Gastrocnemius medialis (tissue), 4 donors: Measurements from ENCODE around the gene CORO2B. TPM values are rescaled to one million over a fixed set of nuclear protein-coding genes. Genes with fewer than 3 reads are reported as not detected.

Experiments used
- ATAC-seq, 2 donors: fragments of 150-250 bp; one replicate each; pipeline ENCODE4 v1.9.1; 2016
- DNase-seq, 2 donors: peaks; one replicate each; pipeline ENCODE4 v3.0.0-alpha.2; 2019
- H3K27ac ChIP-seq, 4 donors: fragments of 200-600 bp; sonication (generic); 1 replicate in 1 of 4; 2 replicates in 3 of 4; pipeline ENCODE4 v1.5.1; 2016 to 2018; ENCODE audit warnings: mild to moderate bottlenecking in 2 of 4, moderate library complexity in 1 of 4
- H3K27me3 ChIP-seq, 3 donors: fragments of 200-600 bp; sonication (generic) in 2 of 3; 1 replicate in 1 of 3; 2 replicates in 2 of 3; pipeline versions ENCODE4 v1.5.1 to v1.6.0; 2016 to 2019; ENCODE audit warnings: mild to moderate bottlenecking in 1 of 3, moderate library complexity in 1 of 3
- H3K36me3 ChIP-seq, 2 donors: fragments of 200-600 bp; sonication (generic) in 1 of 2; one replicate each; pipeline ENCODE4 v1.5.1; 2017 to 2018
- H3K4me1 ChIP-seq, 2 donors: fragments of 200-600 bp; sonication (generic) in 1 of 2; one replicate each; pipeline ENCODE4 v1.5.1; 2016 to 2017; ENCODE audit warnings: mild to moderate bottlenecking in 2 of 2
- H3K4me3 ChIP-seq, 4 donors: fragments of 200-600 bp; sonication (generic) in 3 of 4; 1 replicate in 1 of 4; 2 replicates in 3 of 4; pipeline ENCODE4 v1.5.1; 2016 to 2019; ENCODE audit warnings: mild to moderate bottlenecking in 2 of 4
- H3K9me3 ChIP-seq, 3 donors: fragments of 200-600 bp; sonication (generic) in 2 of 3; 1 replicate in 1 of 3; 2 replicates in 2 of 3; pipeline ENCODE4 v1.5.1; 2016 to 2019
- POLR2A ChIP-seq, 2 donors: fragments of 450-650 bp; IDR thresholded peaks; one replicate each; pipeline ENCODE4 v1.6.1; 2017; ENCODE audit warnings: antibody characterized with exemption in 2 of 2, mild to moderate bottlenecking in 2 of 2, moderate library complexity in 2 of 2
- in situ Hi-C, 4 donors: fragments of 200-750 bp; cut with MboI; loops; one replicate each; pipeline versions ENCODE4 v1.15.0 to v1.8.0; 2017; ENCODE audit warnings: low sequenced_read_pairs in 4 of 4
- intact Hi-C: fragments of 100-400 bp; cut with DNase I; formaldehyde crosslinking; loops from one replicate; pipeline ENCODE4 v1.15.1; 2023; ENCODE audit warnings: low total_unique reads
- total RNA-seq, 4 donors: library from RNA; depleted of rRNA; stranded (reverse); fragments of >200 nt; gene quantifications; one replicate each; pipeline versions ENCODE4 v1.1.0 to v1.2.3, GENCODE V29; 2016
- TF ChIP-seq, protein P1 (sequence below), 5 experiments: fragments of 450-650 bp in 3 of 5; fragments of 200-600 bp in 2 of 5; sonication (generic) in 2 of 5; IDR thresholded peaks in 4 of 5; conservative IDR thresholded peaks in 1 of 5; 1 replicate in 4 of 5; 2 replicates in 1 of 5; pipeline ENCODE4 v1.5.1; 2016 to 2019; ENCODE audit warnings: antibody characterized with exemption in 5 of 5, mild to moderate bottlenecking in 3 of 5, moderate library complexity in 3 of 5

CORO2B gene, protein sequence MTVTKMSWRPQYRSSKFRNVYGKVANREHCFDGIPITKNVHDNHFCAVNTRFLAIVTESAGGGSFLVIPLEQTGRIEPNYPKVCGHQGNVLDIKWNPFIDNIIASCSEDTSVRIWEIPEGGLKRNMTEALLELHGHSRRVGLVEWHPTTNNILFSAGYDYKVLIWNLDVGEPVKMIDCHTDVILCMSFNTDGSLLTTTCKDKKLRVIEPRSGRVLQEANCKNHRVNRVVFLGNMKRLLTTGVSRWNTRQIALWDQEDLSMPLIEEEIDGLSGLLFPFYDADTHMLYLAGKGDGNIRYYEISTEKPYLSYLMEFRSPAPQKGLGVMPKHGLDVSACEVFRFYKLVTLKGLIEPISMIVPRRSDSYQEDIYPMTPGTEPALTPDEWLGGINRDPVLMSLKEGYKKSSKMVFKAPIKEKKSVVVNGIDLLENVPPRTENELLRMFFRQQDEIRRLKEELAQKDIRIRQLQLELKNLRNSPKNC
- 1 to 10 TPM; 1.5 to 2.2 (median 1.8) TPM for total RNA-seq

DNA sequence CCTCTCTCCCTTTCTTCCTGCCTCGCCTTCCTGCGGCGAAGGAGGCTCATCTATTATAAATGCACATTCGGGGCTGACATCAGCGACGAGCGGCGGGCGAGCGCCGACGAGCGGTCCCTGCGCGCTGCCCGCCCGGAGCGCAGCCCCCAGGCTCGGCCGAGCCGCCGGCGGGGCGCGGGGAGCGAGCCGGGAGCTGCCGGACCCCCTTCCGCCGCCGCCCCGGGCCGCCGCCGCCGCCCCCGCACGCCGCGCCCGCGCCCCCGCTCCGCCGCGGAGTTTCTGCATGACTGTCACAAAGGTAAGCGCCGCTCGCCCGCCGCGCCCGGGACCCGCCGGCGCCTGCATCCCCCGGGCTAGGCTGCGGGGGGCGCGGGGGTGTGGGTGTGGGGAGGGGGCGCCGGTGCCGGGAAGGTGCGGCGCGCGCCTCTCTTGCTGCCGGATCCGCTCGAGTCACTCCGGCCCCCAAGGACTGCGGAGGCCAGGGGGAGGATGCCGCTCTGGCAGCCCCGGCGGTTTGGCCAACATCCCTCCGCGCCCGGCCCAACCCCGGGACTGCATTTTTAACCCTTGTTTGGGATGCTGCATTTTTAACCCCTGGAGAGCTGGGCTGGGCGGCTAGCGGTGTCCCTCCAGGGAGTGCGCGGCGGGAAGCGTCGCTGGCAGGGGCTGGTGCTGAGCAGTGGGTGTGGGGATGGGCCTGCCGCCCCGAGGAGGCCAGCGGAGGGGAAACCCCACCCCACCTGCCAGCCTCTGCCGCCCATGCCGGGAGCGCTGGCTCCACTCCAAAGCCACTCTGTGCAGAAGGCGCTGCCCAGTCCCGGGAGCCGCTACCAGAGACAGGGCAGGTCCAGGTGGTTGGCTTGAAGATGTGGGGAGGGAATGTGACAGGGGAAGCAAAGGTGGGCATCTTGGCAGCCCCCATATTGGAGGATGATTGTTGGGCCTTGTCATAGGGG, at the start of gene CORO2B:
Gene CORO2B, plus strand, starts transcription at position 14 of the 956 bp plus-strand sequence. Its CDS starts 270 bp downstream, at position 284.
- Histone ChIP-seq H3K9me3 (no peaks in the 10 kb centered on the region), H3K4me1 (peaks cover 0 to 4% of the 10 kb centered on the region in 2 donors), H3K27me3 (peaks cover 10 to 27% (median 11%) of the 10 kb centered on the region in 3 donors), H3K4me3 (peak within 1 kb of the TSS; percentile 54 to 64 (median 59)), H3K27ac (peak within 1 kb of the TSS; percentile 37 to 76 (median 60)), H3K36me3 (no peaks in the 10 kb centered on the region)
- intact Hi-C loops (loop anchor here (1.0 to 5.0 kb wide), 2 partner anchors 43 to 95 kb away; no protein-coding TSS in a partner anchor), in situ Hi-C loops (no loop called here)
- DNase-seq (no peak), ATAC-seq (no peak)
- TF ChIP-seq, protein P1, sequence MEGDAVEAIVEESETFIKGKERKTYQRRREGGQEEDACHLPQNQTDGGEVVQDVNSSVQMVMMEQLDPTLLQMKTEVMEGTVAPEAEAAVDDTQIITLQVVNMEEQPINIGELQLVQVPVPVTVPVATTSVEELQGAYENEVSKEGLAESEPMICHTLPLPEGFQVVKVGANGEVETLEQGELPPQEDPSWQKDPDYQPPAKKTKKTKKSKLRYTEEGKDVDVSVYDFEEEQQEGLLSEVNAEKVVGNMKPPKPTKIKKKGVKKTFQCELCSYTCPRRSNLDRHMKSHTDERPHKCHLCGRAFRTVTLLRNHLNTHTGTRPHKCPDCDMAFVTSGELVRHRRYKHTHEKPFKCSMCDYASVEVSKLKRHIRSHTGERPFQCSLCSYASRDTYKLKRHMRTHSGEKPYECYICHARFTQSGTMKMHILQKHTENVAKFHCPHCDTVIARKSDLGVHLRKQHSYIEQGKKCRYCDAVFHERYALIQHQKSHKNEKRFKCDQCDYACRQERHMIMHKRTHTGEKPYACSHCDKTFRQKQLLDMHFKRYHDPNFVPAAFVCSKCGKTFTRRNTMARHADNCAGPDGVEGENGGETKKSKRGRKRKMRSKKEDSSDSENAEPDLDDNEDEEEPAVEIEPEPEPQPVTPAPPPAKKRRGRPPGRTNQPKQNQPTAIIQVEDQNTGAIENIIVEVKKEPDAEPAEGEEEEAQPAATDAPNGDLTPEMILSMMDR (IDR thresholded peaks at IDR 0.05 in 4 of 5, conservative IDR thresholded peaks at IDR 0.05 in 1 of 5) = no peak
- no peak for TF ChIP-seq POLR2A (IDR thresholded peaks at IDR 0.05)

DNA sequence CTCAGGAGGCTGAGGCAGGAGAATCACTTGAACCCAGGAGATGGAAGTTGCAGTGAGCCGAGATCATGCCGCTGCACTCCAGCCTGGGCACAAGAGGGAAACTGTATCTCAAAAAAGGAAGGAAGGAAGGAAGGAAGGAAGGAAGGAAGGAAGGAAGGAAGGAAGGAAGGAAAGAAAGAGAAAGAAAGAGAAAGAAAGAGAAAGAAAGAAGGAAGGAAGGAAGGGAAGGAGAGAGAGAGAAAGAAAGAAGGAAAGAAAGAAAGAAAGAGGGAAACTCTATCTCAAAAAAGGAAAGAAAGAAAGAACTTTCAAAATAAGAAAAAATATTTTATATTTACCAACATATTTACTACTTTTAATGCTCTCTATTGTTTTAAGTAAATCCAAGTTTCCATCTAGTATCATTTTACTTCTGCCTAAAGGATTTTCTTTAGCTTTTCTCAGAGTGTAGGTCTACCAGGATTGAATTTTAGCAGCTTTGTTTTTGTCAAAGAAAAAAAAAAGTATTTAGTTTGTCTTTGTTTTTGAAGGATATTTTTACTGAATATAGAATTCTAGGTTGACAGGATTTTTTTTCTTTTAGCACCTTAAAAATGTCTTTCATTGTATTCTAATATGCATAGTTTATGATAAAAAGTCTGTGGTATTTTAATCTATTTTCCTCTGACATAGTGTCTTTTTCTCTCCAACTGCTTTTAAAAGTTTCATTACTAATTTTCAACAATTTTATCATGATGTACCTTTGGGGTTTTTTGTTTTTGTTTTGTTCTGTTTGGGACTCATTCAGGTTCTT, 47.2 kb upstream of the CORO2B start:
- TF ChIP-seq, protein P1 (IDR thresholded peaks at IDR 0.05 in 4 of 5, conservative IDR thresholded peaks at IDR 0.05 in 1 of 5) = no peak
- no peak for TF ChIP-seq POLR2A (IDR thresholded peaks at IDR 0.05)
- in situ Hi-C loops = loop anchor here in 1 of 4 donors (25.0 kb wide), 1 partner anchor 219 kb away; no protein-coding TSS in a partner anchor
- Histone ChIP-seq H3K36me3 (no peaks in the 10 kb centered on the region), H3K27me3 (peaks cover 0 to 4% (median 0%) of the 10 kb centered on the region in 3 donors), H3K27ac (no peak overlapping the region), H3K4me3 (no peak overlapping the region), H3K9me3 (no peaks in the 10 kb centered on the region), H3K4me1 (no peaks in the 10 kb centered on the region)
- ATAC-seq (no peak), DNase-seq (no peak)
- intact Hi-C loops = no loop called here

DNA sequence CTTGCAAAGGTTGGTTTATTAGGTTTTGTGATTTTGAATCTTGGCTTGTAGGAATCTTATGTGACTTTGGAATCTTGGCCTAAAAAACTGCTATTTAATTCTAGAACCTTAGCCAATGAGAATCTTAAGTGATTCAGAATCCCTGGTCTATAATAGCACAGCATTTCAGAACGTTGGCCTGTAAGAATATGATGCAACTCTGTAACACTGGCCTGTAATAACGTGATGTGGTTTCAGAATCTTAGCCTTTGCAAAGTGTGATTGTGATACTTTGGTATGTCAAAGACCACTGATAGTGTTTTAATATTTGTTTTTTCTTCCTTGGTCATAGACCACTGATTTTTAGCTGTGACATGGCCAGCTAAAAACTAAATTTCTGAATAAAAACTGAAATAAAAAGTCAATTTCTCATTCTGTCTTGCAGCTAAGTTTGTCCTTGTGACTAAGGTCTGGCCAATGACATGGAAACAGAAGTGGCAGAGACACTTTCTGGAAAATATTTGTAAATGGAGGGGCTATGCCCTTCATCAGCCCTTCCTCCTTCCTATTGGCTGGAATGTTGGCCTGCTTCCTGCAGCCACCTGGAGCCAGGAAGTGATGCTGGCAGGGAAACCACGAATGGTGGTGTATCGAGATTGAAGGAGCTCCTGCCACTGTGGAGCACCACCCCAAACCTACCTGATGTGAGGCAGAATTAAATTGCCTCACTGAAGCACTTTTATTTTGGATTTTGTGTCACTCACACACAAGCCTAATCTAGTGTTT, 42.3 kb upstream of the CORO2B start:
- intact Hi-C loops (no loop called here), in situ Hi-C loops (loop anchor here in 1 of 4 donors (25.0 kb wide), 1 partner anchor 224 kb away; no protein-coding TSS in a partner anchor)
- Histone ChIP-seq H3K27me3 (peaks cover 0 to 2% (median 0%) of the 10 kb centered on the region in 3 donors), H3K36me3 (no peaks in the 10 kb centered on the region), H3K9me3 (no peaks in the 10 kb centered on the region), H3K27ac (no peak overlapping the region), H3K4me1 (no peaks in the 10 kb centered on the region), H3K4me3 (no peak overlapping the region)
- DNase-seq (no peak), ATAC-seq (peak in 1 of 2 donors; percentile 60)
- TF ChIP-seq POLR2A (IDR thresholded peaks at IDR 0.05) = no peak
- TF ChIP-seq, protein P1 (IDR thresholded peaks at IDR 0.05 in 4 of 5, conservative IDR thresholded peaks at IDR 0.05 in 1 of 5) = no peak
